Inflammatory macrophage treated with lipopolysaccharide for 4 hours (primary cell): ENCODE results near the gene LRRC8C.
"Not testable (repeated sequence)": the region's sequence is repeated elsewhere in the genome, so short reads cannot be mapped to it uniquely, and the experiment has no call there.

Experiments used
- DNase-seq: peaks from one replicate; pipeline ENCODE4 v3.0.0-alpha.2; 2020

LRRC8C gene

GRCh38 chr1:89608319-89608983 is 24.5 kb upstream of the LRRC8C start:
- DNase-seq: no peak

DNA sequence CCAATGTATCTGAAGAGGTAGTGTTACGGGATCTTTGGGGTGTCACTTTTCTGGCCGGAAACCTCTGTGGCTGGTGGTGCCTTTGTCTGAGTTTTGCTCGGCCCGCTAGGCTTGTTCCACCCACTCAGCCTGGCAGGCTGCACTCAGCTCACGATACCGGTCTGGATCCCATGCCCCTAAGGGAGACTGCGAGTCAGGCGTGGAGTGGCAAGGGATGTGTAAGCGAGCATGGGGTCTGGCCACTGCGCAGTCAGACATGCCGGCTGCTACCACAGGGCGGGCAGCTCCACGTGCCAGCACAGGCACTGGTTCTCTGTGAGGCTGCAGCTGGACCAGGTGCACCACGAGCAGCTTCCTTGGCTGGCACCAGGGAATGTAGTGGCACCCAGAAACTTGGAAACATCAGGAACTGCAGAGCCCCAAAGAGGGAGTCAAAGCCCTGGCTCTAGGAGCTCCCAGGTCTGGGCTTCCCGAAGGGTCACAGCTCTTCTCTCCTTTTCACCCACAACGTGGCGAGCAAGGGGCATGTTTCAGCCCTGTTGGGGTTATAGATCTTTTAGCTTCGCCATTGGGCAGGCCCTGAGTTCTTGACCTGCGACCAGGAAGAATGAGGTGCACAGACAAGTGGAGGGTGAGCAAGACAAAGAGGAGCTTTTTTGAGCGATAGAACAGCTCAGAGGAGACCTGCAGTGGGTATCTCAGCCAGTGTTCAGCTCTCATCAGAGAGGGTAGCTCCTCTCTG is 23.8 kb upstream of the LRRC8C start:
- no peak for DNase-seq

GRCh38 chr1:89609781-89610456 is 23.0 kb upstream of the LRRC8C start:
- no peak for DNase-seq

DNA sequence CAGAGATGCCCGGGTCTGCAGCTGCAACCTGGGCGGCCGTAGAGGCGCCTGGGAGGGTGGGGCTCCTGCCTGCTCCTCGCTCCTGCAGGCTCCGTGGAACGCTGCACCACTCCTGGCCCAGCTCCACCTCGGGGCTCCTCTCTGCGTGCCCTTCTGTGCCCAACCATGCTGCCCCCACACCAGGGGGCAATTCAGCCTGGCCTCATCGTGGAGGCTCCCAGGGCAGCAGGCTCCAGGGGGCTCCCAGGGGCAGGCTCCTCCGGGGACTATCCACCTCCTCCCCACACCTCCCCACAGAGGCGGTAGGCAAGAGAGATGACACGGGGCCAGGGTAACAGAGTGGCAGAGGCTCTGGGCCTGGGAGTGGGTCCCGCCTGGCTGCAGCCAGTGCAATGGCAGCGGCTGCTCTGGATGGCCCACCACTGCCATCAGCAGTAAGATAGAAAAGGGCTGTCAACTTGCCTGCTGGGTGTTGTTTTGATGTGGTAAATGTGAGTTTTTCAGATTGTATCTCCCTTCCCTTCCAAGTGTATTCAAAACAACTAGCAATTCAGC is 22.4 kb upstream of the LRRC8C start:
- no peak for DNase-seq

GRCh38 chr1:89611721-89612120 is 21.2 kb upstream of the LRRC8C start:
- DNase-seq: no peak

DNA sequence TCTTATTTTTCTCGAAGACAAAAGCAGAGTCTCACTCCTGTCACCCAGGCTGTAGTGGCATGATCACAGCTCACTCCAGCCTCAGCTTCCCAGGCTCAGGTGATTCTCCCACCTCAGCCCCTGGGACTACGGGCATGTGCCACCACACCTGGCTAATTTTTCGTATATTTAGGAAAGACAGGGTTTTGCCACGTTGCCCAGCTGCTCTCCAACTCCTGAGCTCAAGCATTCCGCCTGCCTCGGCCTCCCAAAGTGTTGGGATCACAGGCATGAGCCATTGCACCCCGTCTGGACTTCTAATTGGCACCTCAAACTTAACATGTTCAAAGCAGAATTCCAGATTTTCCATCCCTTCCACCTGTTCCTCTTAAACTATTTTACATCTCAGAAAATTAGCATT is 19.0 kb upstream of the LRRC8C start:
- no peak for DNase-seq

GRCh38 chr1:89615676-89616598 is 17.0 kb upstream of the LRRC8C start:
- DNase-seq: peak; percentile 41

DNA sequence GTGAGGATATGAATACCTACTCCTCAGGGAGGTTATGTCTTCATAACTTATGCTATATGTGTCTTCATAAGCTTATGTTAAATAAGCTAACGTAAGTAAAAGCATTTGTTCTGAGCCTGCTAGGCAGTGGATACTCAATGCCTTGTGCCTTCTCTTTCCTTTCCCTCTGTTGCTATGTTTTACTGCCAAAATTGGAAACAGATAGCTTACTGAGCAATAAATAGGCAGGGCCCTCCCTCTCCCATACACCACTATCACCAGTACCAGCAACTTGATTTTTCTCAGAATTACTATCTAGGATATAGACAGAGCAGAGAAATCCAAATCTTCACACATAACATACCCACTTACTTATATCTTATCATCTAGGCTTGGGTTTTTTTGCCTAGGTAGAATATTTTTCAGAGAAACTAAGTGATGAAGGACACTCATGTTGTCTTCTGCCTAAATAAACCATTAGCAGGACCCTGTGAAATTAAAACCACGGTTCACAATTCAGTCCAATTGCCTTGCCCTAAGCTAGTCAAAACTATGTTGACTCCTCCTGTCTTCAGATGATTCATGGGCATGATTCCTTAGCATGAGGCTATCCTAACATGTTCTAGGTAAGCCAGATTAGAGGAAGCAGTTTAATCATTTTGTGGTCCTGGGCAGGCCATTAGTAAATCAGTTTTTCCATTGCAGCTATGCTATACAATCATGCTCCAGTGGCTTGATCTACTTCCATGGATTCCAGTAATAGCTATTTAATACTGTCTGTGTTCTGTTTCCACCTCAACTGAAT is 15.9 kb upstream of the LRRC8C start:
- DNase-seq: no peak

- DNase-seq: peak; percentile 56
These were observed 12.3 kb upstream of the LRRC8C start for GRCh38 chr1:89620664-89621063.

DNA sequence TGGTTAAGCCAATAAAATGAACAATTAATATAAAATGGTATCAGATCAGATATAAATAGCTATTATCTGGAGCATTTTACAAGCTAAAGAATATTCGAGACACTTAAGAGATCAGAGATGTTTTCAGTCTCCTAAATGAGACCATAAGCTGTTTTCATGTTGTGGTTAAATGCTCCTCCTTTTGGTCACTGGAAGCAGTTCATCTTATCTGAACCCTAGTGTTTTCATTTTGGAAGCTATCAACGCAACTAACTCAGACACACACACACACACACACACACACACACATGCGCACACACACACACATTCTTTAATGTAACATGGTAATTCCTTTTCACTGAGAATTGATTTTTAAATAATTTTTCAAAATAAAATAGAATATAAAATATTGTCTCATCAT is 10.0 kb upstream of the LRRC8C start:
- no peak for DNase-seq

DNA sequence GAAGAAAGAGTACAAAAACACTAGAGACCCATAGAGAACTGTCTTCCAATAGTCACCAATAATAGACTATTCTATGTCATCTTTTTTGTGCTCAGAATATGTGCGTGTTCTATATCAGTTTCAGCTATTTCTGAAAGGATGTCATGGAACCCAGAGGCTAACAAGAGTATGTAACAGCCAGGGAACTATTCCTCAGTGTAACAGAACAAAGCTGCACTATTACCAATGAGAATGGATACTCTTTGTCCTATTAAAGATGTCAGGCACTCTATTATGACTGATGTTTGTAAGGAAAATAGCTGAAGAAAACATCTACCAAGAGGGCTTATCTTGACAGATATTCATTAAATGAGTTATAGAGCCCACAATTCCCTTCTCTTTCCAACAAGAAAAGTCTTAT is 8.6 kb upstream of the LRRC8C start:
- no peak for DNase-seq

DNA sequence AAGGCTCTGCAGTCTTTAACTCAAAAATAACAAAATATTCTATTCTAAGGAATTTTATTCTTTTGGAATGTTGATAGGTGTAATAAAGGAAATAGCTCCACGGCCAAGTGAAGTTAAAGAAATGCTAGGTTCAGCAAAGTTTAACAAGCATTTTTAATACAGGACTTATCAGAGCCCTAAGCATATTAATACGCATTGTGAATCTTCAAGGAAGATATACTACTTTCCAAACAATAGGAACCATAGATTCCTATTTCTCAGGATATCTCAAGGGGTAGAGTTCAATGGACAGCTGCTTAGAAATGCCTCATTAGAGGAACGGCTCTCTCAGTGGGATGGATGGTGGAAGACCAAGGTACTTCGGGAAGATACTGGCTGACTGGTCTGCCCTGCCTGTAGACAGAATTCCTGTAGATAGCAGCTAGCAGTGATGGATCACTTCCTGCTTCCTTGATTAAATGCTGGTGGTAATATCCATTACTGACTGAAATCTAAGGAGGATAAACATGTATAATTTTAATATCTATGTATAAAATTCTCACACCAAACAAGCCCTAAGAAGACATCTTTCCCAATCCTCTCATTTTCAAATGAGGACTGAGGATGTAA is 8.1 kb upstream of the LRRC8C start:
- DNase-seq: no peak

DNA sequence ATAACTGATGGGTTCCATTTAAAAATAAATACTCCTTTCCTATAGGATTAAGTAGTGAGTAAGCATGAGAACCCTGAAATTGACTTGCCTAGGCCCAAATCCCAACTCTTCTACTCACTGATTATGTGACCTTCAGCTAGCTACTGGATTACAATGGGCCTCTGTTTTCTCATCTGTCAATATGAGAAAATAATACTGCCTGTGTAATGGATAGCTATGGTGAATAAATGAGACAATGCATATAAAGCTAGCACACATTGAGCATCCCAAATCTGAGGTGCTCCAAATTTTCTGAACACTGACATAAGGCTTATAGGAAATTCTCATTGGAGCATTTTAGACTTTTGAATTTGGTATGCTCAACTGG is 5.3 kb upstream of the LRRC8C start:
- no peak for DNase-seq

- DNase-seq: no peak
These were observed 3.8 kb upstream of the LRRC8C start for GRCh38 chr1:89629146-89629545.

- DNase-seq: not testable (repeated sequence)
These were observed 3.3 kb upstream of the LRRC8C start for GRCh38 chr1:89629600-89629999.

- no peak for DNase-seq
These were observed 2.9 kb upstream of the LRRC8C start for GRCh38 chr1:89630048-89630447.

DNA sequence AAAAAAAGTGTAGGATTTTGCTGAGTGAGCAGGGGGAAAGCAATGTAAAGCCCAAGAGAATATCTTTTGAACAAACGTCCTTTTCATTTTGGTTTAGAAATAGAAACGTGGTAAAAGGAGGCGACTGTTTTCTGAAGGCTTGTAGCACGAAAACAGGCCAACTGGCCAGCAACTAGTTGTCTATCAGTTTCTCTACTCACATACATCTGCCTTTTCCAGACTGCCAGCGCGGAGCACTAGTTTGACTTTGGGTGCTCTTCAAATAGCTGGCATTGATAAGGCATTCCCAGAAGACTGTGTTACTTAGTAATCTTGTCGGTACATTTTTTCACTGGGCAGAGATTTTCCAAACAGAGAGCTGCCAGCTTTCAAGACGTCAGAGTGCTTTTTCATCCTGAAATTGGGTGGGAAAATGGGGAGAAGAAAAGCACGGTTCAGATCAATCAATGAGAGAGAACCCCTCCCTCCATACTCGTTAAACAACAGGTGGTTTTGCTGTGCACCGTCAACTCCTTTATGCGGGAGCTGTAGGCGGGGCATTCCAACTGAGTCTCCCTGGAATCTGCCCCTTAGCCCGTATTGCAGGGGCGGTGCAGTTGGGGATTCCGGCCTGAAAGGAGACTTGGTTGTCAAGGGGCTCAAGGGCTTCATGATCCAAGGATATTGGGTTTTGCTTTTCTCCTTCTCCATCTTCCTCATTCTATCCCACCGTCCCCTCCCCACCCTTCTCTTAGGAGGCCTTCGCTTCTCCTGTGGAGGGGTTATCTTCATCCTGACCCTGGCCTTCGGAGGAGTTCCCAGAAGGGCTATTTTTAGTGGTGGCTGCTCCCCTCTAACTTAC is 884 bp upstream of the LRRC8C start:
- no peak for DNase-seq

DNA sequence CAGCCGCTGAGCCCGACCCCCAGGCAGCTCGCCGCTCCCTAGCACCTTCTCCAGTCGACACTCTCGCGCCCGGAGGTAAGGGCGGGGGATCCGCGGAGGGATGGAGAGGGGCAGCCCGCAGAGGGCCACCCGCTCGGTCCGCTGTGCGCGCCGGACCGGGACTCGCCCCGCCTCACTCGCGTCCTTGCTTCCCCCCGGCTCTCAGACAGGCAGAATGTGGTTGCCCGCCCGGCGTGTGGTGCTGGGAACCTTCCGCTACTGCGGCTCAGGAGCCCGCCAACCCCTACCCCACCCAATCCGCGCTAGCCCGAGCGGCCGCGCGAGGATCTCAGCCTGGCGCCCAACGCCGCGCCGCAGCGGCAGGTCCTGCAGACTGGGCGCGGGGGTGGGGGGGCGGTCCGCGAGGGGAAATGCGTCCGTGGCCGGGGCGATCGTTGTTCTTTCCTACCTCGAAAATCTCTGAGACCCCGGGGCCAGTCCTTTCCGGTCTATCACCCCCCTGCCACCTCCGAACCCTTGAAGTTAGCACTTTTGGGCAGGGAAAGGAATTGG is 404 bp downstream of the LRRC8C start:
- peak; percentile 52 for DNase-seq

- DNase-seq: peak; percentile 11
These were observed 1.1 kb downstream of the LRRC8C start for GRCh38 chr1:89633800-89634625.
